HG02938 (cell line): ENCODE data around the gene RNH1.

Source experiments
- ATAC-seq: cut with Tn5 transposase; IDR thresholded peaks from one replicate; pipeline ENCODE4 v1.9.1; 2021; ENCODE audit warnings: mild to moderate bottlenecking, moderate library complexity; ENCODE audit not compliant: unreplicated experiment

RNH1 gene

DNA sequence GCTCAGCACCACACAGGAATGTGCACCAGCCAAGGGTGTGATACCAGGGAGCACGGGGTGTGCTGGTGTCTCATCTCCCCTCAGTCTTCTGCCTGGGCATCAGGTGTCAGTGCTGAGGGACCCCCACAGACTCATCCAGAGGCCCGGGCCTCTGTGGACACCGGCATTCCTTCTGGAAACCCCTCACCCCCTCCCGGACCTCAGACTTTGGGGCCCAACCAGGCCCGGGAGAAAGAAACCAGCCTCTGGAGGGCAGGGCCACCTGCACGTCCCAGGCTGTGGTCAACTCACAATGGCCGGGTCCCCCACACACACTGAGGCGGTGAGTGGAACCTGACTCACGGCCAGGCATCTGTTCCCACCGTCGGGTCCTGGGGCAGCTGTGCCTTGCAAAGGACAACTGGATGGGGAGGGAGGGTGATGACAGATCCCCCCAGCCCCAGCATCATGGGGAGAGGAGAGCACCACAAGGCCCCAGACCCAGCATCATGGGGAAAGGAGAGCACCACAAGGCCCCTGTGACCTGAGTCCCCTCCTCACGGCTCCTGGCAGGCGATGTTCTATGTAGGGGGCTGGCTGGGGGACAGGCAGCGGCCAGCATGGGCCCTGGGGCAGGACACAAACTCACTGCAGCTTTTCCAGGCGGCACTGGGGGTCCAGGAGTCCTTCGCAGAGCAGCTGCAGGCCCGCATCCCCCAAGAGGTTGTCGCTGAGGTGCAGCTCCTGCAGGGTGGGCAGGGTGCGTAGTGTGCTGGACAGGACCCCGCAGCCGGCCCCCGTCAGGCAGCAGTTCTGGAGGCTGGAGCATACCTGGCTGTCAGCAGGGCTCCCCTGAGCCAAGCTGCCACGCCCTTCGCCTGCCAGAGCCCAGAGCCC is 7.6 kb downstream of the RNH1 start:
- no peak for ATAC-seq

DNA sequence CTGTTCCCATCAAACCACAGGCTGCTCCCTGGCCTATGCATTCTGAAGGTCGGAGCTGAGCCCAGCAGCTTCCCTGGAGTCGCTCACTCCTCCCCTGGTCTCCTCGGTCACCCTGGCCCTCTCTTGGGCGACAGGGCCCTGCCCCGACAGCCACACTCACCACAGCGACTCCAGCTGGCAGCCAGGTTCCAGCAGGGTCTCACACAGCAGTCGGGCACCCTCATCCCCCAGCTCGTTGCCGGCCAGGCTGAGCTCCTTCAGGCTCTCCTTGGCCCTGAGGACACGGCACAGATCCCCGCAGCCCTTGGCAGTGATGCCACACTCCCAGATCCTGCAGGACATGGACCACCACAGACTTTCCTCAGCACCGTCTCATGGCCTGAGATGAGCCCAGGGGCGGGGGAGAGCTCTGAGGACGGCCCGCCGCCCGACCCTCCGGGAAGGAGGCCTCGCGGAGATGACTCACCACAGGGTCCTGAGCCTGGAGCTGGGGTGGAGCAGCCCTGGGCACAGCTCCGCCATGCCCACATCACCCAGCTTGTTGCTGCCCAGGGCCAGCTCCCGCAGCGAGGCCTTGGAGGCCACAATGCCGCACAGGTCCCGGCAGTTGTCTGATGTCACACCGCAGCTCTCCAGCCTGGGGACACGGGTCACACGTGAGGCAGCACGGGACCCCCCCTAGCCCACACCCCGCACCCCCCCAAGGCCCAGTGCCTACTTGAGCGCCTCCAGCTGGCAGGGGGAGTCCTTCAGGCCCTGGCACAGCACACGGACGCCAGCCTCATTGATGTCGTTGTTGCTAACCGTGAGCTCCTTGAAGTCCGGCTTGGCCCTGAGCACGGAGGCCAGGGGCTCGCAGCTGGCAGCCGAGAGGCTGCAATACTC is 8.5 kb downstream of the RNH1 start:
- no peak for ATAC-seq

- ATAC-seq, result no peak
These were observed 9.3 kb downstream of the RNH1 start for GRCh38 chr11:497565-498296.

DNA sequence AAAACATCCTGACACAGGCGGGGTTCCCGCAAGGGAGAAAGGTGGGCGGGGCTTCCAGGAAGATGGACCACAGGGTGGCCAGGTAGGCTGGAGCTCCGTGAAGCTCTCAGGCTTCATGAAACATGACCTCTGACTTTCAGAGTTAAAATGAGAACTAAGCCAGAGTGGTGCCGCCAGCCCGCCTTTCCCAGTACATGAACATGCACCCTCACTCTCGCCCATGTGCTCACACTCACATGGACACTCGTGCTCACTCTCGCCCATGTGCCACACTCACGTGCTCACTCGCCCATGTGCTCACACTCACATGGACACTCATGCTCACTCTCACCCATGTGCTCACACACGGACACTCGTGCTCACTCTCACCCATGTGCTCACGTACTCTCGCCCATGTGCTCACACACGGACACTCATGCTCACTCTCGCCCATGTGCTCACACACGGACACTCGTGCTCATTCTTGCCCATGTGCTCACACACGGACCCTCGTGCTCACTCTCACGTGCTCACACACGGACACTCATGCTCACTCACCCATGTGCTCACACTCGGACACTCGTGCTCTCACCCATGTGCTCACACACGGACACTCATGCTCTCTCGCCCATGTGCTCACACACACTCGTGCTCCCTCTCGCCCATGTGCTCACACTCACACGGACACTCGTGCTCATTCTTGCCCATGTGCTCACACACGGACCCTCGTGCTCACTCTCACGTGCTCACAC is 10.0 kb downstream of the RNH1 start:
- ATAC-seq, result no peak

DNA sequence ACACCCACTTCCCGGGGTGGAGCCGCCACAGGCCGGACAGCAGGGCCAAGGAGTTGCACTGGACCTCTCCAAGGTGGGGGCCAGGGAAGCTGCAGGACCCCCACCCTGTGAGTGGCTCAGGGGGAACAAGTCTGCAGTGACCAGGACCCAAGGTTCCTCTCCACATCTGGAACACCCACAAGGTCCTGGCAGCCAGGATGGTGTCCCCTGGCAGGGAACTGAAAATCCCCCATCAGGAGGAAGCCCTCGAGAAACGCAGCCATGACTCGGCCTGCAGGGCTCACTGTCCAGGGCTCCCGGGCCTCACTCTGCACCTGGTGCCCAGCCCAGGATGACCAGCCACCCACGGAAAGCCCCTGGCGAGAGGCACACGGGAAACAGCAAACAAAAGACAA is 11.5 kb downstream of the RNH1 start:
- ATAC-seq, result no peak

- no peak for ATAC-seq
These were observed 12.1 kb downstream of the RNH1 start for GRCh38 chr11:494761-495536.

DNA sequence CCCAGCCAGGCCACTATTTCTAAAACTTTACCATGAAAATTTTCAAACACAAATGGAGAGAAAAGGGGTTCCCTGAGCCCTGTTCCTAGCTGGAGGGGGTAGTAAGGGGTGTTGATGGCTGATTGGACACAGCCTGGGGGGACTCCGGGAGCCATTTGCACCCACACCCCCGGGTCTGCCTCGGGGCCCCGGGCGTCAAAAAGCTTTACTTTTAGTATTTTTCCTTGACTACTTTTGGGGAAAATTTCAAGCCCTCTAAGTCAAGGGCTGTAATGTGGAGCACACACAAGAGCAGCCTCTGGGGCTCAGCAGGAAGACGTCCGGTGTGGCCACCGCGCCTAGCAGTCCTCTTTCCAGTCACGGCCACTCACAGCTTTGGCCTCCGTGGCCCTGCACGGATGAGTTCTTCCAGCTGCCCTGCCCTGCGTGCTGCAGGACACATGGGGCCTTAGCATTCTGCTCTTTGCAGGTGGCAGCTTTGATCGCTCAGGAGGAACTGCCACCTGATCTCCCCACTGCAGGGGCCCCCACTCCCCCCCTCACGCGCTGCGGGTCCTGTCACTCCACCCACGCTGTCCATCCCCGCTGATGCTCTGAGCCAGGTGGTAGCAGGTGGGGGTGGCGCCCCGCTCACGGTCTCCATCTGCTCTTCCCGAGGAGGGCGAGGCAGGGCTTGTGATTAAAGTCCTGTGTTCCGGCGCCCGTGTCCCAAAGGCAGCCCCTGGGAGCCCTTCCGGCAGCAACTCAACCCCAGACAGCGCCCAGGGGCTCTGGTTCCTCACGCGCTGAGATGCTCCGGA is 14.4 kb downstream of the RNH1 start:
- ATAC-seq, result no peak

DNA sequence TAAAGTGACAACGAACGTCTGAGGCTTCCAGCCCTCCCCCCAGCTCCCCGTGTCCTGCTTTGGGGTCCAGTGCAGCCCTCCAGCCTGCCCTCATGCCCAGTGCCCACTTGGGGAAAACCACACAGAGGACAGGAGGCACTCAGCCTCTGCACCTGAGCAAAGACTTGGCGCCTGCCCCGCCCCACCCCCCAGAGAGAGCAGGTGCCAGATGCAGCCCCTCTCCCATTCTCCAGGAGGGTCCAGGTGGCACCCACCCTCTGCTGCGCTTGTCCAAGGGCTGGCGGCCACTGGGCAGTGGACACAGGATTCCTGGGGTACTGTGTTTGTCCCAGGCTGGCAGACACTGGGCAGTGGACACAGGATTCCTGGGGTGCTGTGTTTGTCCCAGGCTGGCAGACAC is 15.7 kb downstream of the RNH1 start:
- no peak for ATAC-seq

GRCh38 chr11:490930-491260 is 16.1 kb downstream of the RNH1 start:
- ATAC-seq, result no peak

GRCh38 chr11:490186-490929 is 16.7 kb downstream of the RNH1 start:
- ATAC-seq, result no peak

DNA sequence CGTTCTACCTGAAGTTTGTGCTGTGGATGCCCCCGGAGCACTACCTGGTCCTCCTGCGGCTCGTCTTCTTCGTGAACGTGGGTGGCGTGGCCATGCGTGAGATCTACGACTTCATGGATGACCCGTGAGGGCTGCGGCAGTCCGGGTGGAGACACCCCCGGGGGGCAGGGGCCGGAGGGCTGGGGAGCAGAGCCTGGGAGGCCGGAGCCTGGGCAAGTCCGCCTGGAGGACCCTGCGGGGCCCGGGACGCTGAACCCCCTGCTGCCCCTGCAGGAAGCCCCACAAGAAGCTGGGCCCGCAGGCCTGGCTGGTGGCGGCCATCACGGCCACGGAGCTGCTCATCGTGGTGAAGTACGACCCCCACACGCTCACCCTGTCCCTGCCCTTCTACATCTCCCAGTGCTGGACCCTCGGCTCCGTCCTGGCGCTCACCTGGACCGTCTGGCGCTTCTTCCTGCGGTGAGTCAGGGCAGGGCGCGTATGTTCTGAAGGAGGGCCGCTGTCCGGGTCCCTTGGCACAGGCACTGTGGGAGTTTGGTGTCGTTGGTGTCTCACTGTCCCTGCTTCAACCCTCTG is 17.3 kb downstream of the RNH1 start:
- no peak for ATAC-seq

- no peak for ATAC-seq
These were observed 18.1 kb downstream of the RNH1 start for GRCh38 chr11:488992-489391.

DNA sequence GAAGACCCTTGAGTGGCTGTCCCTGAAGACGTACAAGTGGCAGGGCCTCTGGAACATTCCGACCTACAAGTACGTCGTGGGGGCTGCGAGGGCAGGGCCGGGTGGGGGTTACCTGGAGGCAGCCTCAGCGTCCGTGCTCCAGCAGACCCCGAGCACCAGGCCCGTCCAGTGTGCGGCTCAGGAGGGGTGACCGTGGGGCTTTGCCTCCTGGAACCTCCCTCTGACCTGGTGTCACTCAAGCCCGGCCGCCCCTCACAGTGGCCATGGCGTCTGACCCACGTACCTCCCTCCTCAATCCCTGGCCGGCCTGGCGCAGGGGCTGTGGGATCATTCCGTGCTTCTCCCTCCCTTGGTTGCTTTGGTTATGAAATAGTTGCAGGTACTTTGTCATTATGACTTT is 18.5 kb downstream of the RNH1 start:
- ATAC-seq, result no peak

DNA sequence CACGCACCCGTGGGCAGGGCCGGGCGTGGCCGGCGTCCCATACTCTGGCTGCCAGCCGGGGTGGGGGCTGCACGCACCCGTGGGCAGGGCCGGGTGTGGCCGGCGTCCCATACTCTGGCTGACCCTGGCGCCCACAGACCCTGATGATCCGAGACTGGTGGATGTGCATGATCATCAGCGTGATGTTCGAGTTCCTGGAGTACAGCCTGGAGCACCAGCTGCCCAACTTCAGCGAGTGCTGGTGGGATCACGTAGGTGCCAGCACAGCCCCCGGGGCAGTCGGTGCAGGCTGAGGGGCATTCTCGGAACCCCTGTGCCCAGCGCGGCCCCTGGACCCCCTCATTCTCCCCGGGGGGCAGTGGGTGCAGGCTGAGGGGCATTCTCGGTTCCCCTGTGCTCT is 19.0 kb downstream of the RNH1 start:
- no peak for ATAC-seq

- ATAC-seq, result no peak
These were observed 19.4 kb downstream of the RNH1 start for GRCh38 chr11:487571-488021.

DNA sequence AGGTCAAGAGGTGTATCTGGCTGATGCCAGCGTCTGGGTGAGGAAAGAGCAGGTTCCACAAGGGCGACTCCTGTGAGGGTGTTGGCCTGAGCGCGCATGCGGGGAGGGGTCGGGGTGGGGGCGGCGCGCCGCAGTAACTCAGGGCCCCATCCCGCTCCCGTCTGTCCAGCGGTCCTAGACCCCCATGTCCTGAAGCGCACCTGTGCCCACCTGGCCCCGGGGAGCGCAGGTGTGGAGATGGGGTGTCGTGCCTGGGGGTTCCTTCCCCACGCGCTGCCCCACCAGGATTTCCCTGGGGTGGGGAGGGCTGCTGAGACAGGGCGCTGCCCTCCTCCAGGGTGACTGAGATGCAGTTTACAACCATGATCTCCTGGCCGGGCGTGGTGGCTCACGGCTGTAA is 20.9 kb downstream of the RNH1 start:
- ATAC-seq, result no peak

- no peak for ATAC-seq
These were observed 22.4 kb downstream of the RNH1 start for GRCh38 chr11:484616-485015.

GRCh38 chr11:479311-479710 is 27.7 kb downstream of the RNH1 start:
- ATAC-seq, result no peak
